ENCODE measurements around the gene SLC39A1.
"Not testable (repeated sequence)": the region's sequence is repeated elsewhere in the genome, so short reads cannot be mapped to it uniquely, and the experiment has no call there.

- not testable (repeated sequence) for TF ChIP-seq EZH2 (IDR thresholded peaks at IDR 0.05; ENCODE audit: low read depth, unreplicated experiment); CTCF (conservative IDR thresholded peaks at IDR 0.05; ENCODE audit: low read depth in 2 of 2)
Measured at GRCh38 chr1:153981735-153982134, 18.4 kb upstream of the SLC39A1 start.
